ENCODE measurements around the gene PSME3. TPM values are rescaled to one million over a fixed set of nuclear protein-coding genes. Genes with fewer than 3 reads are reported as not detected.
"Not testable (repeated sequence)": the region's sequence is repeated elsewhere in the genome, so short reads cannot be mapped to it uniquely, and the experiment has no call there.

Gene PSME3
- total and polyA plus RNA-seq, 8 donors: 26.4 to 75.8 (median 68.7) TPM

DNA sequence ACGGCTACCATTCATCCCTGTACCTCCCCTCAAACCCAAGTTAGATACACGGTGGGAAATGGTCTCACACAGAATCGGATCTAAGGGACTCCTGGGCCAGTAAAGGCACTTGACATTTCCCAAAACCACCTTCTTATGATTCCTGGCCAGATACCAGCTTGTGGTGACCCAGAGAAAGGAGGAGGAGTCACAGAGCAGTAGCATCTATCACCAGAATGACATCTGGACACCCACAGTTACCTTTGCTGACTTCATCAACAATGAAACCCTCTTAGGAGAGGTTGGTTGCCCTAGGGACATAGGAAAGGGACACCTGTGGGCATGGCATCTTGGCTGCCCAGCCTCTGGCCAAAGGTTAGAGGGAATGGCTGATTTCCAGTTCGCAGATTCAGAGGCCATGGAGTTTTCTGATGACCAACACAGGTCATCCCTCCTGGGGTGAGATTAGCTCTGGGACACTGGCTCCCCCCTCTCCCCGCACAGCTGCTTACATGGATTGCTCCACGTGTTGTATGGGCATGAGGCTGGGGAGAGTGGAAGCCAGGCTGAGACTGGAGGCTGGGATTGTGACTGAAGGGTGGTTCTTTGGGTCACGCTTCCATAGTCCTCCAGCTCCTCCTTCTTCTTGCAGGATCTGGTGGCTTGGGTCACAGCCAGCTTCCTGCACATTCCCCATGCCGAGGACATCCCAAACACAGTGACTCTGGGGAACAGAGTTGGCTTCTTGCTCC, 16.4 kb downstream of the PSME3 start:
- intact Hi-C loops (cut with DNase I; ENCODE audit: low total_unique reads): loop anchor here (5.0 kb wide), 1 partner anchor 93 kb away; no protein-coding TSS in a partner anchor
- Histone ChIP-seq H3K9me3 (no peaks in the 10 kb centered on the region), H3K27me3 (no peaks in the 10 kb centered on the region), H3K36me3 (peaks cover 4 to 21% (median 15%) of the 10 kb centered on the region in 4 donors), H3K27ac (peak overlapping the region in 1 of 5 donors; percentile 66), H3K4me1 (peaks cover 22 to 53% (median 35%) of the 10 kb centered on the region in 4 donors), H3K4me3 (no peak overlapping the region)
- 48 to 59% (median 50%) methylated on average over 5 to 8 of the region's 8 CpGs for WGBS, 5 donors
- peak in 1 of 2 donors; percentile 45 for DNase-seq
- TF ChIP-seq POLR2AphosphoS5 (IDR thresholded peaks at IDR 0.05) (no peak), CTCF (IDR thresholded peaks at IDR 0.05) (no peak), POLR2A (IDR thresholded peaks at IDR 0.05) (no peak), EP300 (IDR thresholded peaks at IDR 0.05) (no peak)

DNA sequence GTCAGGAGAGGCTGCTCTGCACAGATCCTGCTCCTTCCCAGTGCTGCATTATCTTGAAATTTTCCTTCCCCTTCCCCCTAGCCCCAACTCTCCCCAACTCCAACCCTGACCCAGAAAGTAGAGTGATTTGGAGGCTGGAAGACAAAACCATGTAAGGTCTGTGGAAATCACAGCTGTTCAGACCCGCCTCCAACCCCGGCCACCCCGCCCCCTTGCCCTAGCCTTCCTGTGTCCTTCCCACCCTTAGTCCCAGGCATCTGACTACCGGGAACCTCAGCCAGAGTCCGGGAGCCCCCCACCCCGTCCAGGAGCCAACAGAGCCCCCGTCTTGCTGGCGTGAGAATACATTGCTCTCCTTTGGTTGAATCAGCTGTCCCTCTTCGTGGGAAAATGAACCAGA, 17.8 kb downstream of the PSME3 start, which contains the start of gene AOC3:
AOC3 (plus strand) TSS at position 246 of the 400 bp plus-strand sequence; CDS start at position 391, 145 bp downstream.
- Histone ChIP-seq H3K4me3 (peak within 1 kb of the TSS; percentile 25 to 49 (median 43)), H3K4me1 (peaks cover 22 to 63% (median 40%) of the 10 kb centered on the region in 4 donors), H3K27me3 (no peaks in the 10 kb centered on the region), H3K9me3 (no peaks in the 10 kb centered on the region), H3K36me3 (peaks cover 0 to 20% (median 1%) of the 10 kb centered on the region in 4 donors), H3K27ac (peak within 1 kb of the TSS in 4 of 5 donors; percentile 66 to 86 (median 80))
- TF ChIP-seq POLR2A (IDR thresholded peaks at IDR 0.05) (no peak), CTCF (IDR thresholded peaks at IDR 0.05) (no peak), POLR2AphosphoS5 (IDR thresholded peaks at IDR 0.05) (peak in 1 of 3 donors; percentile 8), EP300 (IDR thresholded peaks at IDR 0.05) (no peak)
- intact Hi-C loops (cut with DNase I; ENCODE audit: low total_unique reads): no loop called here
- DNase-seq: peak in 1 of 2 donors; percentile 69
- 28 to 47% (median 39%) methylated on average over 8 to 9 of the region's 9 CpGs for WGBS, 5 donors

DNA sequence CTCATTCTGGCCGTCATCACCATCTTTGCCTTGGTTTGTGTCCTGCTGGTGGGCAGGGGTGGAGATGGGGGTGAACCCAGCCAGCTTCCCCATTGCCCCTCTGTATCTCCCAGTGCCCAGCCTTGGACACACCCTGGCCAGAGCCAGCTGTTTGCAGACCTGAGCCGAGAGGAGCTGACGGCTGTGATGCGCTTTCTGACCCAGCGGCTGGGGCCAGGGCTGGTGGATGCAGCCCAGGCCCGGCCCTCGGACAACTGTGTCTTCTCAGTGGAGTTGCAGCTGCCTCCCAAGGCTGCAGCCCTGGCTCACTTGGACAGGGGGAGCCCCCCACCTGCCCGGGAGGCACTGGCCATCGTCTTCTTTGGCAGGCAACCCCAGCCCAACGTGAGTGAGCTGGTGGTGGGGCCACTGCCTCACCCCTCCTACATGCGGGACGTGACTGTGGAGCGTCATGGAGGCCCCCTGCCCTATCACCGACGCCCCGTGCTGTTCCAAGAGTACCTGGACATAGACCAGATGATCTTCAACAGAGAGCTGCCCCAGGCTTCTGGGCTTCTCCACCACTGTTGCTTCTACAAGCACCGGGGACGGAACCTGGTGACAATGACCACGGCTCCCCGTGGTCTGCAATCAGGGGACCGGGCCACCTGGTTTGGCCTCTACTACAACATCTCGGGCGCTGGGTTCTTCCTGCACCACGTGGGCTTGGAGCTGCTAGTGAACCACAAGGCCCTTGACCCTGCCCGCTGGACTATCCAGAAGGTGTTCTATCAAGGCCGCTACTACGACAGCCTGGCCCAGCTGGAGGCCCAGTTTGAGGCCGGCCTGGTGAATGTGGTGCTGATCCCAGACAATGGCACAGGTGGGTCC, 18.4 kb downstream of the PSME3 start:
- H3K9me3 ChIP-seq; DNase-seq; H3K27me3 ChIP-seq; intact Hi-C loops (cut with DNase I; ENCODE audit: low total_unique reads): not testable (repeated sequence)
- Histone ChIP-seq H3K4me3 (peak overlapping the region; percentile 25 to 49 (median 43)), H3K27ac (peak overlapping the region in 4 of 5 donors; percentile 66 to 86 (median 80)), H3K4me1 (peaks cover 17 to 62% (median 38%) of the 10 kb centered on the region in 4 donors), H3K36me3 (peaks cover 0 to 19% (median 0%) of the 10 kb centered on the region in 4 donors)
- WGBS, 5 donors: 72 to 92% (median 86%) methylated on average over 1 to 25 of the region's 28 CpGs

- H3K4me3 ChIP-seq: peak overlapping the region; percentile 25 to 49 (median 43)
- 77 to 86% (median 84%) methylated on average over 12 to 15 of the region's 15 CpGs for WGBS, 5 donors
- no peaks in the 10 kb centered on the region for H3K27me3 ChIP-seq
- H3K27ac ChIP-seq: peak overlapping the region in 4 of 5 donors; percentile 66 to 86 (median 80)
- DNase-seq: no peak
- peaks cover 17 to 54% (median 36%) of the 10 kb centered on the region in 4 donors for H3K4me1 ChIP-seq
- intact Hi-C loops (cut with DNase I; ENCODE audit: low total_unique reads): no loop called here
- peaks cover 0 to 24% (median 0%) of the 10 kb centered on the region in 4 donors for H3K36me3 ChIP-seq
- TF ChIP-seq POLR2AphosphoS5 (IDR thresholded peaks at IDR 0.05) (no peak), EP300 (IDR thresholded peaks at IDR 0.05) (no peak), CTCF (IDR thresholded peaks at IDR 0.05) (no peak), POLR2A (IDR thresholded peaks at IDR 0.05) (no peak)
- no peaks in the 10 kb centered on the region for H3K9me3 ChIP-seq
Measured at GRCh38 chr17:42852351-42852750, 19.2 kb downstream of the PSME3 start.
